ENCODE results near the gene KCNQ1.

GRCh38 chr11:2650343-2650867 lies 205.6 kb downstream of the KCNQ1 start:
- TF ChIP-seq, protein P1, sequence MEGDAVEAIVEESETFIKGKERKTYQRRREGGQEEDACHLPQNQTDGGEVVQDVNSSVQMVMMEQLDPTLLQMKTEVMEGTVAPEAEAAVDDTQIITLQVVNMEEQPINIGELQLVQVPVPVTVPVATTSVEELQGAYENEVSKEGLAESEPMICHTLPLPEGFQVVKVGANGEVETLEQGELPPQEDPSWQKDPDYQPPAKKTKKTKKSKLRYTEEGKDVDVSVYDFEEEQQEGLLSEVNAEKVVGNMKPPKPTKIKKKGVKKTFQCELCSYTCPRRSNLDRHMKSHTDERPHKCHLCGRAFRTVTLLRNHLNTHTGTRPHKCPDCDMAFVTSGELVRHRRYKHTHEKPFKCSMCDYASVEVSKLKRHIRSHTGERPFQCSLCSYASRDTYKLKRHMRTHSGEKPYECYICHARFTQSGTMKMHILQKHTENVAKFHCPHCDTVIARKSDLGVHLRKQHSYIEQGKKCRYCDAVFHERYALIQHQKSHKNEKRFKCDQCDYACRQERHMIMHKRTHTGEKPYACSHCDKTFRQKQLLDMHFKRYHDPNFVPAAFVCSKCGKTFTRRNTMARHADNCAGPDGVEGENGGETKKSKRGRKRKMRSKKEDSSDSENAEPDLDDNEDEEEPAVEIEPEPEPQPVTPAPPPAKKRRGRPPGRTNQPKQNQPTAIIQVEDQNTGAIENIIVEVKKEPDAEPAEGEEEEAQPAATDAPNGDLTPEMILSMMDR (IDR thresholded peaks at IDR 0.05), result no peak
- no peak for TF ChIP-seq POLR2A (IDR thresholded peaks at IDR 0.05)
- TF ChIP-seq POLR2AphosphoS5 (IDR thresholded peaks at IDR 0.05), result no peak
- no peak for TF ChIP-seq EP300 (IDR thresholded peaks at IDR 0.05)

Measured in gastroesophageal sphincter (tissue), 3 donors.